Lung (tissue), 12 donors: ENCODE data around the gene LENG1. TPM values are rescaled to one million over a fixed set of nuclear protein-coding genes. Genes with fewer than 3 reads are reported as not detected.

Experiments used
- ATAC-seq: fragments of 200-7000 bp; cut with Tn5 transposase; one replicate; pipeline ENCODE4 v1.9.1; 2020; ENCODE audit warnings: moderate number of reproducible peaks; ENCODE audit not compliant: insufficient read depth, low FRiP score
- DNase-seq, 3 donors: peaks; one replicate each; pipeline ENCODE4 v3.0.0-alpha.2; 2013 to 2017
- H3K27ac ChIP-seq, 2 donors: one replicate each; pipeline ENCODE4 v1.5.1; 2013; ENCODE audit warnings: mild to moderate bottlenecking in 2 of 2, moderate library complexity in 2 of 2, control low read depth in 1 of 2, inconsistent platforms in 1 of 2, low read depth in 1 of 2, low read length in 1 of 2
- H3K27me3 ChIP-seq, 3 donors: one replicate each; pipeline ENCODE4 v1.5.1; 2013; ENCODE audit warnings: low read length in 2 of 3; ENCODE audit not compliant: control insufficient read depth in 3 of 3, insufficient read depth in 3 of 3
- H3K36me3 ChIP-seq, 4 donors: one replicate each; pipeline ENCODE4 v1.5.1; 2013; ENCODE audit warnings: low read length in 4 of 4, mild to moderate bottlenecking in 1 of 4, moderate library complexity in 1 of 4; ENCODE audit not compliant: control insufficient read depth in 4 of 4, insufficient read depth in 4 of 4
- H3K4me1 ChIP-seq, 5 donors: one replicate each; pipeline ENCODE4 v1.5.1; 2013; ENCODE audit warnings: low read length in 5 of 5, mild to moderate bottlenecking in 2 of 5, moderate library complexity in 1 of 5; ENCODE audit not compliant: control insufficient read depth in 5 of 5, insufficient read depth in 5 of 5
- H3K4me3 ChIP-seq: one replicate; pipeline ENCODE4 v1.5.1; 2013; ENCODE audit warnings: mild to moderate bottlenecking, control low read depth, moderate library complexity
- H3K9ac ChIP-seq, 2 donors: one replicate each; pipeline ENCODE4 v1.5.1; 2013; ENCODE audit warnings: low read length in 2 of 2, control low read depth in 1 of 2; ENCODE audit not compliant: insufficient read depth in 1 of 2
- H3K9me3 ChIP-seq, 4 donors: one replicate each; pipeline ENCODE4 v1.5.1; 2013; ENCODE audit warnings: low read length in 3 of 4, mild to moderate bottlenecking in 1 of 4, moderate library complexity in 1 of 4; ENCODE audit not compliant: control insufficient read depth in 4 of 4, insufficient read depth in 3 of 4
- CTCF ChIP-seq: IDR thresholded peaks from 2 replicates; pipeline ENCODE4 v1.5.1; 2012; ENCODE audit warnings: mild to moderate bottlenecking; ENCODE audit errors: control extremely low read depth, extremely low read depth
- WGBS, 2 donors: extraction: QIAGEN DNeasy Blood & Tissue Kit; methylation state at CpG; one replicate each; pipeline ENCODE4 v1.1.7; 2013; 5-methylcytosine and 5-hydroxymethylcytosine counted together
- polyA plus RNA-seq, 2 donors: library from polyadenylated mRNA; stranded (reverse); fragments of 200-250 nt; gene quantifications; one replicate each; pipeline ENCODE4 v1.2.1, GENCODE V29; 2013
- total RNA-seq, 2 donors: library from RNA; depleted of rRNA in 1 of 2; stranded (reverse); fragments of >200 nt in 1 of 2; gene quantifications; one replicate each; pipeline ENCODE4 v1.2.1, GENCODE V29; 2014 to 2021
- donor health status: control.
- donor health status: control.
- donor health status: Bipolar disorder and iron deficiency.
- donor health status: healthy.
- donor health status: DM: yes; HTN: yes; CAD: no.

Gene LENG1
- total and polyA plus RNA-seq, 4 donors, result 3.8 to 17.1 (median 8.2) TPM

GRCh38 chr19:54114340-54115108 lies 45.0 kb downstream of the LENG1 start:
- ATAC-seq, result peak; percentile 5
- peaks cover 3 to 18% (median 10%) of the 10 kb centered on the region in 4 donors for H3K36me3 ChIP-seq
- 11 to 19% methylated on average over 28 of the region's 28 CpGs for WGBS, 2 donors

DNA sequence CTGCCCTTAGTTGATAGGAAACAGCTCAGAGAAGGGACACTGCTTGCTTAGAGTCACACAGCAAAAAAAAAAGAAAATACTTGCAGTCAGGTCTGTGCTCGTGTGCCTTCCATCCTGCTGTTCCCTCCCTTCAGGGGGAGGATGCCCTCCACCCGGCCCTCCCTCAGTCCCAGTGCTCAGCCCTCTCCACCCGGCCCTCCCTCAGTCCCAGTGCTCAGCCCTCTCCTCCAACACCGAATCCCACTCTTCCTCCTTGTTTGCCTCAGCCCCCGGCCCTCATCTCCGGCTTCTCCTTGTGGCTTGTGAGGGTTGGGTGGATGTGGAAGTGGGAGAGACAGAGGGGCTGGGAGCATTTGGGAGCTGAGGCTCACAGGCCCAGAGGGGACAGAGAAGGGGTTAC lies 49.9 kb downstream of the LENG1 start:
- peaks cover 8 to 49% (median 14%) of the 10 kb centered on the region in 4 donors for H3K36me3 ChIP-seq
- no peak for DNase-seq
- TF ChIP-seq CTCF, result no peak

More at GRCh38 chr19:54114340-54115108, 45.0 kb downstream of the LENG1 start:
- no peak for TF ChIP-seq CTCF
- DNase-seq, result no peak
- Histone ChIP-seq H3K9me3 (no peaks in the 10 kb centered on the region), H3K9ac (peak overlapping the region; percentile 78 to 87), H3K4me1 (peaks cover 0 to 17% (median 0%) of the 10 kb centered on the region in 5 donors), H3K27ac (peak overlapping the region in 1 of 2 donors; percentile 95), H3K4me3 (peak overlapping the region; percentile 73), H3K27me3 (no peaks in the 10 kb centered on the region)

GRCh38 chr19:54108496-54108895 lies 51.0 kb downstream of the LENG1 start:
- ATAC-seq (no peak), DNase-seq (no peak)
- Histone ChIP-seq H3K9me3 (no peaks in the 10 kb centered on the region), H3K27ac (no peak overlapping the region), H3K36me3 (peaks cover 8 to 49% (median 14%) of the 10 kb centered on the region in 4 donors), H3K4me1 (peaks cover 0 to 2% (median 0%) of the 10 kb centered on the region in 5 donors), H3K9ac (no peak overlapping the region), H3K27me3 (no peaks in the 10 kb centered on the region), H3K4me3 (no peak overlapping the region)
- 82 to 84% methylated on average over 7 of the region's 7 CpGs for WGBS, 2 donors
- TF ChIP-seq CTCF, result no peak

More for the DNA sequence above, 49.9 kb downstream of the LENG1 start:
- Histone ChIP-seq H3K4me3 (no peak overlapping the region), H3K27me3 (no peaks in the 10 kb centered on the region), H3K9me3 (no peaks in the 10 kb centered on the region), H3K4me1 (peaks cover 0 to 7% (median 0%) of the 10 kb centered on the region in 5 donors), H3K27ac (no peak overlapping the region), H3K9ac (no peak overlapping the region)
- no peak for ATAC-seq
- WGBS, 2 donors, result 81 to 86% methylated on average over 6 of the region's 6 CpGs
